ENCODE measurements around the gene NRDC. TPM values are rescaled to one million over a fixed set of nuclear protein-coding genes. Genes with fewer than 3 reads are reported as not detected.
A peak's percentile ranks its signal among the peaks of the same experiment; 100 is the strongest.

The NRDC gene
- total and polyA plus RNA-seq, 9 of the 15 experiments (the other 6 are each of a cell fraction or from before 2014, with no cell fraction given), result 102 to 371 (median 201) TPM

- intact Hi-C loops (cut with micrococcal nuclease), result loop anchor here (5.0 kb wide), 1 partner anchor 127 kb away; no protein-coding TSS in a partner anchor
- DNase-seq (ENCODE audit: extremely low read depth in 1 of 4, low spot score in 3 of 4), result peak in 2 of 4 experiments; percentile 21 to 23
- ATAC-seq, result no peak
- H3K36me3 ChIP-seq (ENCODE audit: control insufficient read depth, insufficient read depth, low read length), result peaks cover 72% of the 10 kb centered on the region
- no peak overlapping the region for H3K4me2 ChIP-seq (ENCODE audit: insufficient read depth, low read length)
- no peaks in the 10 kb centered on the region for H3K9me1 ChIP-seq (ENCODE audit: control insufficient read depth, insufficient read depth, low read length)
- H3K27me3 ChIP-seq (ENCODE audit: control insufficient read depth in 2 of 2, insufficient read depth in 2 of 2, low read length in 2 of 2), result no peaks in the 10 kb centered on the region
- no peak overlapping the region for H3K9ac ChIP-seq (ENCODE audit: insufficient read depth in 1 of 2, low read depth in 2 of 2, low read length in 2 of 2)
- no peaks in the 10 kb centered on the region for H4K20me1 ChIP-seq (replicated peaks; ENCODE audit: control insufficient read depth, insufficient read depth, low read length)
- in situ Hi-C loops (cut with MboI), result no loop called here
- no peak overlapping the region for H2AFZ ChIP-seq (ENCODE audit: low read depth, low read length)
- BruUV-seq (replicated peaks), result no TSS peak
- H3K4me1 ChIP-seq (replicated peaks in 1 of 2; ENCODE audit: control insufficient read depth in 2 of 2, insufficient read depth in 2 of 2, low read length in 2 of 2), result peaks cover 21 to 34% of the 10 kb centered on the region in 2 experiments; a peak in 3 of 5 replicates
- FAIRE-seq, result no peak
- H3K4me3 ChIP-seq, result no peak overlapping the region
- CTCF ChIA-PET (ENCODE audit: low intra/inter-chr PET ratio), result no interaction called here
- POLR2A ChIA-PET, result interaction anchor here (1.0 to 6.8 kb wide), 3 partner anchors 13 to 21 kb away, joined by 3 to 44 read pairs (median 3); no protein-coding TSS in a partner anchor
- no peaks in the 10 kb centered on the region; the same call in 1 of the 2 replicates for H3K9me3 ChIP-seq (replicated peaks; ENCODE audit: control insufficient read depth, insufficient read depth, low read depth, low read length)
- no peak overlapping the region for H3K27ac ChIP-seq (ENCODE audit: extremely low read depth, low read depth, low read length)
- TF ChIP-seq ZKSCAN1 (IDR thresholded peaks at IDR 0.05; ENCODE audit: low read depth, low read length) (no peak), CBFA2T3 (IDR thresholded peaks at IDR 0.05) (peak; percentile 6; the same call in 1 of the 2 replicates), HMGN3 (IDR thresholded peaks at IDR 0.05; ENCODE audit: borderline replicate concordance, extremely low read depth, insufficient read length, low read depth, low read length) (no peak), FOSL1 (tag; conservative IDR thresholded peaks at IDR 0.05) (no peak)
- peaks cover 19% of the 10 kb centered on the region; the same call in 2 of the 3 replicates for H3K79me2 ChIP-seq (ENCODE audit: control insufficient read depth, insufficient read depth, low read length)
Measured at GRCh38 chr1:51753969-51754368, 124.6 kb downstream of the NRDC start.
